A549 treated with AZD9567 at 1 μM for 4 hours (cell line): ENCODE data around the gene PUS3. TPM values are rescaled to one million over a fixed set of nuclear protein-coding genes. Genes with fewer than 3 reads are reported as not detected.

Source experiments
- total RNA-seq: library from RNA; stranded (reverse); fragments of 200-300 nt; extraction: Qiagen RNA extraction; gene quantifications from 5 replicates; pipeline ENCODE4 v1.2.3, GENCODE V29; 2022; ENCODE audit not compliant: insufficient read depth

Gene PUS3
- 7.2 to 10.6 TPM (median 8.0 TPM) in 5 replicates for total RNA-seq

GRCh38 chr11:125902927-125903710, at the start of gene PUS3:
Gene PUS3, minus strand, starts transcription at chr11:125903206. Its CDS starts 6,922 bp downstream, at chr11:125896284.

GRCh38 chr11:125945797-125946520, 43.0 kb upstream of the PUS3 start, which contains the start of gene VSIG10L2:
Gene VSIG10L2, plus strand, starts transcription at chr11:125946044. Its CDS starts 12 bp downstream, at chr11:125946056.

GRCh38 chr11:125903711-125904659, 979 bp upstream of the PUS3 start, which contains the start of gene DDX25:
Gene DDX25, plus strand, starts transcription at chr11:125904508. Its CDS starts 10 bp downstream, at chr11:125904518.

GRCh38 chr11:125887373-125888324, 15.4 kb downstream of the PUS3 start, which contains the start of gene HYLS1:
Gene HYLS1, plus strand, starts transcription at chr11:125887668. Its CDS starts 11,701 bp downstream, at chr11:125899369.

Other genes with a start within 250 kb of the PUS3 start
- 0.08 TPM in 1 of 5 replicates, not detected in the others for gene ACRV1, start 222.4 kb downstream of the PUS3 start, total RNA-seq
- not detected in 5 replicates for gene PATE1, start 156.9 kb downstream of the PUS3 start, total RNA-seq
- gene PATE2, start 124.4 kb downstream of the PUS3 start, total RNA-seq, result not detected in 5 replicates
- not detected in 5 replicates for gene PATE3, start 115.1 kb downstream of the PUS3 start, total RNA-seq
- gene PATE4, start 69.9 kb downstream of the PUS3 start, total RNA-seq, result not detected in 5 replicates
- gene HYLS1, start 15.5 kb downstream of the PUS3 start, total RNA-seq, result 12.4 to 14.0 TPM (median 13.3 TPM) in 5 replicates
- gene DDX25, start 1.3 kb upstream of the PUS3 start, total RNA-seq, result 0.07 to 0.14 TPM (median 0.08 TPM) in 3 of 5 replicates, not detected in the others
- not detected in 5 replicates for gene VSIG10L2, start 42.8 kb upstream of the PUS3 start, total RNA-seq
- 2.2 to 4.6 TPM (median 2.3 TPM) in 5 replicates for gene CDON, start 159.7 kb upstream of the PUS3 start, total RNA-seq